GM20000 (cell line): ENCODE results near the gene SET.

Source experiments
- DNase-seq: peaks from one replicate; pipeline ENCODE4 v3.0.0; 2012; ENCODE audit warnings: low spot score
- TF ChIP-seq, protein P1 (sequence below): IDR thresholded peaks from 2 replicates; pipeline ENCODE4 v1.5.1; 2012; ENCODE audit warnings: mild to moderate bottlenecking, control low read depth; ENCODE audit errors: extremely low read depth, missing control alignments

SET gene

DNA sequence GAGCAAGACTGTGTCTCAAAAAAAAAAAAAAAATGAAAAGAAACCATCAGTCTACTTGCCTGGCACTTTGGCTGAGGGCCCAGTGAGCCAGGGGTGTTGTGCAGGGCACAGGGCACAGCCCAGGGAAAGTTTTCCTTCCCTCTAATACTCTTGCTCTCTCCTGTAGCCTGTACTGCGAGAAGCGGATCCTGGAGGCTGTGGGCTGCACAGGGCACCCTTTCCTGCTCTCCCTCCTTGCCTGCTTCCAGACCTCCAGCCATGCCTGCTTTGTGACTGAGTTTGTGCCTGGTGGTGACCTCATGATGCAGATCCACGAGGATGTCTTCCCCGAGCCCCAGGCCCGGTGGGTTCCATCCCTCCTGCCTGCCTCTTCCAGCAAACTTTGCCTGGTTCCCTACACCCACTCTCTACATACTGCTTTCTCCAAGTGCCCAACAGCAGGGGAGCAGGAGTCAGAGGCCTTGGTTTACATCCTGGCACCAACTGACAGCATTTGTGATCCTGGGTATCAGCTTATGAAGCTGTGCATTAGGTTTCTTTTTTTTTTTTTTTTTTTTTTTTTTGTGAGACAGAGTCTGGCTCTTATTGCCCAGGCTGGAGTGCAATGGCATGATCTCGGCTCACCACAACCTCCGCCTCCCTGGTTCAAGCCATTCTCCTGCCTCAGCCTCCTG, 27.7 kb downstream of the SET start:
- DNase-seq: no peak

DNA sequence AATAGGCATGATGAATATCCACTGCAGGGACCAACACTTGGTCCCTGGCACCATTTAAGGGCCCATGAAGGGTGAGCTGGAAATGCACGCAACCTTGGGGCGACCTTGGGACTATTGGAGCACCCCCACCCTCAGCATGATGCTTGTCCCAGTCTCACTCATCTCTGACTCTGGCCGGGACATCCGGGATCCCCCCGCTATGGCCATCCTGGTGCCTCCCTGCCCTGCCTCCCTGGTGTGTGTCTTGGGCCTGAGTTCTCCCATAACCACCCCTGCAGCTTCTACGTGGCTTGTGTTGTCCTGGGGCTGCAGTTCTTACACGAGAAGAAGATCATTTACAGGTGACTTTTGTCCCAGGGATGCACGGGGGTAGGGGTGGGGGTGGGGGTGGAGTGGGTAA, 29.0 kb downstream of the SET start:
- no peak for DNase-seq
- TF ChIP-seq, protein P1, sequence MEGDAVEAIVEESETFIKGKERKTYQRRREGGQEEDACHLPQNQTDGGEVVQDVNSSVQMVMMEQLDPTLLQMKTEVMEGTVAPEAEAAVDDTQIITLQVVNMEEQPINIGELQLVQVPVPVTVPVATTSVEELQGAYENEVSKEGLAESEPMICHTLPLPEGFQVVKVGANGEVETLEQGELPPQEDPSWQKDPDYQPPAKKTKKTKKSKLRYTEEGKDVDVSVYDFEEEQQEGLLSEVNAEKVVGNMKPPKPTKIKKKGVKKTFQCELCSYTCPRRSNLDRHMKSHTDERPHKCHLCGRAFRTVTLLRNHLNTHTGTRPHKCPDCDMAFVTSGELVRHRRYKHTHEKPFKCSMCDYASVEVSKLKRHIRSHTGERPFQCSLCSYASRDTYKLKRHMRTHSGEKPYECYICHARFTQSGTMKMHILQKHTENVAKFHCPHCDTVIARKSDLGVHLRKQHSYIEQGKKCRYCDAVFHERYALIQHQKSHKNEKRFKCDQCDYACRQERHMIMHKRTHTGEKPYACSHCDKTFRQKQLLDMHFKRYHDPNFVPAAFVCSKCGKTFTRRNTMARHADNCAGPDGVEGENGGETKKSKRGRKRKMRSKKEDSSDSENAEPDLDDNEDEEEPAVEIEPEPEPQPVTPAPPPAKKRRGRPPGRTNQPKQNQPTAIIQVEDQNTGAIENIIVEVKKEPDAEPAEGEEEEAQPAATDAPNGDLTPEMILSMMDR: no peak

More for the DNA sequence above, 27.7 kb downstream of the SET start:
- TF ChIP-seq, protein P1: no peak

DNA sequence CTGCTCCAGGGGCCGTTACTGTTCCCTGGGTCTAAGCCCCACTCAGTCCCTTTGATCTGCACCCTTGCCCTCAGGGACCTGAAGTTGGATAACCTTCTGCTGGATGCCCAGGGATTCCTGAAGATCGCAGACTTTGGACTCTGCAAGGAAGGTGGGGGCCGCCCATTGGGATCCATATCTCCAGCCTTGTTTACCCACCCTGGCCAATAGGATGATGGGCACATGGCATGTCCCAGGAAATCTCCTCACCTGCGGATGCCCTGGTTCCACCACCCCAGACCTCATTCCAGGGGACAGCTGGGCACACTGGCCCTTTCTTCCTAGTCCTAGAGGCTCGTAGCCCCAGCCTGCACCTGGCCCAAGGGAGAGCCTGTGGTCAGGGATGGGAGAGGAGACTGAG, 29.5 kb downstream of the SET start:
- DNase-seq: no peak
- TF ChIP-seq, protein P1: no peak

DNA sequence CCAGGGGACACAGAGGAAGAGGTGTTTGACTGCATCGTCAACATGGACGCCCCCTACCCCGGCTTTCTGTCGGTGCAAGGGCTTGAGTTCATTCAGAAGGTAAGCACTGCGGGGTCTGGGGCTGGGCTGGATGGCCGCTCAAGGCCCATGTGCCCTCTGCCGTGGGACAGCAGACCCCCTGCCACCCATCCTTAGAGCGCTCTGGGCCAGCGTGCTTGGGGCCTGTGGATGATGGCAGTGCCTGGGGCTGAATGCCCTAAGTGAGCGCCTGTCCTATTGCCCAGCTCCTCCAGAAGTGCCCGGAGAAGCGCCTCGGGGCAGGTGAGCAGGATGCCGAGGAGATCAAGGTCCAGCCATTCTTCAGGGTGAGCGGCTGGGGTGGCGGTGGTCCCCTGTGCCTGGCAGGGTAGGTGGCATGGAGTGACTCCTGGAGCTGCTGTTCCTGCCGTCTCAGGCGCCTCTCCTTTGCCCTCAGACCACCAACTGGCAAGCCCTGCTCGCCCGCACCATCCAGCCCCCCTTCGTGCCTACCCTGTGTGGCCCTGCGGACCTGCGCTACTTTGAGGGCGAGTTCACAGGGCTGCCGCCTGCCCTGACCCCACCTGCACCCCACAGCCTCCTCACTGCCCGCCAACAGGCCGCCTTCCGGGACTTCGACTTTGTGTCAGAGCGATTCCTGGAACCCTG, 31.0 kb downstream of the SET start:
- TF ChIP-seq, protein P1: no peak
- DNase-seq: no peak

DNA sequence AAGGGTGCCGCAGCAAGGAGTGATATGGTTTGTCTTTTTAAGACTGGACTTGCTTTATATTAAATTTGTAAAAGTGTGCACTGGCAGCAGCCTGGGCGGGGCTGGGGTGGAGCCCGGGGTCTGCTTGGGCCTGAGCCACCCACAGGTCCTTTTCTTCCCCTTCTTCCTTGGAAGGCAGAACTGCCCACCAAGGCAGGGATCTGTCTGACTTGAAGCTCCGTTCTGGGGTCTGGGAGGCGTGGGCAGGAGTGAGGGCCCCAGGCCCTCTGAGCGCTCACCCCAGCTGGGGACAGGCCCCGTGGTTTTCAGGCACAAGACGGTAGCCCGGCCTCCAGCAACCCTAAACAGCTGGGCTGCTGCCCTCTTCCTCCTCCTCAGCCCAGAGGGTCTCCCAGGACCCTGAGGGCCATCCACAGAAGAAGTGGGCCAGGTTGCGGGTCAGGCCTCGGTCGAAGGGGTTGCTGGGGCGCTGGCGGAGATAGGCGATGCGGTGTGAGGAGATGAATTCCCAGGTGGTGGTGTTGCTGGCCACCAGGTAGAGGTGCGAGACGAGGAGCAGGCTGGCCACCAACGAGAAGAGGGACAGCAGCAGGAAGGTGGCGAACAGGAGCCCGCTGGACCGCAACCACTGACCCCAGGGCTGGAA, 31.9 kb downstream of the SET start:
- TF ChIP-seq, protein P1: no peak
- no peak for DNase-seq

DNA sequence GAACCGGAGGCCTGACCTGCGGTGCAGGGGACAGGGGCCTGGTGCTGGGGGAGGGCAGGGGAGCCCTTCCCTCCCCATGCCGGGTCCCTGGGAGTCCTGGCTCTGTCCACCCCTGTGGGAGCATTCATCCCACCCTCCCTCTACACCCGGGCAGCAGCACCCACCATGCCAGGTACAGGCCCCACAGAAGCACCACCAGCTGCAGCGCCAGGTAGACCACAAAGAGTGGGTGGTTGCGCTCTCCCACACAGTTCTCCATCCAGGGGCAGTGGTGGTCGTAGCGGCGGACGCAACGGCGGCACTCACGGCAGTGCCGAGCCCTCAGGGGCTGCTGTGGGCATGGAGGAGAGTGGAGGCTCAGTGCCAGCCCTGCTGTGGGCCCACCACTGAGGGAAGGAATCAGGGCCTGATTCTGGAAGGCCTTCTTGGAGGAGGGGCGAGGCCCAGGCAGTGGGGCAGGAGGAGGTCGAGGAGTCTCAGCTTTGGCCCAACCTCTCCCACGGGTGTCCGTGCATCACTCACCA, 32.5 kb downstream of the SET start:
- no peak for DNase-seq
- TF ChIP-seq, protein P1: no peak
